ENCODE results near the gene TYW1B.
"Not testable (repeated sequence)": the region's sequence is repeated elsewhere in the genome, so short reads cannot be mapped to it uniquely, and the experiment has no call there.

DNA sequence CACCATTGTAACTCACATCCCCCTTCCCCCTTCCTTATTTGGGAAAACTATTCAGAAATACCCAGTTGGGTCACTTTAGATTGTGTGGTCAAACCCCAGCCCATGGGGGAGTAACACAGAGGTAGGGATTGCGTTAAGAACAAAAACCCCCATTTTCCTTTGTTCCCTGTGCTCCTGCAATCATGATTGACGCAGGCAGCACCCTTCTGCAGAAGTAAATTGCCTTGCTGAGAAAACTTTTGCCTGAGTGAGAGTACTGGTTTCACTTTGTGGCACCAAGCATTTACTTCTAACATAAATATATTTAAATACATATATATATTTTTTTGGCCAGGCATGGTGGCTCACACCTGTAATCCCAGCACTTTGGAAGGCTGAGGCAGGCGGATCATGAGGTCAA lies 266.0 kb downstream of the TYW1B start:
- TF ChIP-seq, protein P1, sequence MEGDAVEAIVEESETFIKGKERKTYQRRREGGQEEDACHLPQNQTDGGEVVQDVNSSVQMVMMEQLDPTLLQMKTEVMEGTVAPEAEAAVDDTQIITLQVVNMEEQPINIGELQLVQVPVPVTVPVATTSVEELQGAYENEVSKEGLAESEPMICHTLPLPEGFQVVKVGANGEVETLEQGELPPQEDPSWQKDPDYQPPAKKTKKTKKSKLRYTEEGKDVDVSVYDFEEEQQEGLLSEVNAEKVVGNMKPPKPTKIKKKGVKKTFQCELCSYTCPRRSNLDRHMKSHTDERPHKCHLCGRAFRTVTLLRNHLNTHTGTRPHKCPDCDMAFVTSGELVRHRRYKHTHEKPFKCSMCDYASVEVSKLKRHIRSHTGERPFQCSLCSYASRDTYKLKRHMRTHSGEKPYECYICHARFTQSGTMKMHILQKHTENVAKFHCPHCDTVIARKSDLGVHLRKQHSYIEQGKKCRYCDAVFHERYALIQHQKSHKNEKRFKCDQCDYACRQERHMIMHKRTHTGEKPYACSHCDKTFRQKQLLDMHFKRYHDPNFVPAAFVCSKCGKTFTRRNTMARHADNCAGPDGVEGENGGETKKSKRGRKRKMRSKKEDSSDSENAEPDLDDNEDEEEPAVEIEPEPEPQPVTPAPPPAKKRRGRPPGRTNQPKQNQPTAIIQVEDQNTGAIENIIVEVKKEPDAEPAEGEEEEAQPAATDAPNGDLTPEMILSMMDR (IDR thresholded peaks at IDR 0.05), result not testable (repeated sequence)
- TF ChIP-seq POLR2A (IDR thresholded peaks at IDR 0.05), result not testable (repeated sequence)

Measured in gastroesophageal sphincter (tissue), 3 donors.